GM06990 (cell line): ENCODE results near the gene PHC2.
A peak's percentile ranks its signal among the peaks of the same experiment; 100 is the strongest.

ENCODE experiments used
- DNase-seq: peaks from one replicate; pipeline ENCODE4 v3.0.0-alpha.2; 2011; ENCODE audit not compliant: insufficient read length; ENCODE audit errors: extremely low read depth
- H3K27me3 ChIP-seq: replicated peaks from 2 replicates; pipeline ENCODE4 v1.6.0; 2011; ENCODE audit warnings: low read length; ENCODE audit not compliant: control insufficient read depth, insufficient read depth
- H3K36me3 ChIP-seq: 2 replicates; pipeline ENCODE4 v1.5.1; 2011; ENCODE audit warnings: low read length; ENCODE audit not compliant: control insufficient read depth, insufficient read depth
- H3K4me3 ChIP-seq: replicated peaks from 2 replicates; pipeline ENCODE4 v1.5.1; 2011; ENCODE audit warnings: low read depth, mild to moderate bottlenecking, control low read depth, low read length
- TF ChIP-seq, protein P1 (sequence below): IDR thresholded peaks from 2 replicates; pipeline ENCODE4 v1.5.1; 2011; ENCODE audit warnings: low read length, control low read depth, mild to moderate bottlenecking, inconsistent platforms; ENCODE audit not compliant: insufficient read depth, poor library complexity, severe bottlenecking

Gene PHC2

GRCh38 chr1:33350611-33351280 is 80.1 kb downstream of the PHC2 start:
- Histone ChIP-seq H3K4me3 (peak overlapping the region; percentile 82), H3K36me3 (no peaks in the 10 kb centered on the region), H3K27me3 (no peaks in the 10 kb centered on the region)
- TF ChIP-seq, protein P1, sequence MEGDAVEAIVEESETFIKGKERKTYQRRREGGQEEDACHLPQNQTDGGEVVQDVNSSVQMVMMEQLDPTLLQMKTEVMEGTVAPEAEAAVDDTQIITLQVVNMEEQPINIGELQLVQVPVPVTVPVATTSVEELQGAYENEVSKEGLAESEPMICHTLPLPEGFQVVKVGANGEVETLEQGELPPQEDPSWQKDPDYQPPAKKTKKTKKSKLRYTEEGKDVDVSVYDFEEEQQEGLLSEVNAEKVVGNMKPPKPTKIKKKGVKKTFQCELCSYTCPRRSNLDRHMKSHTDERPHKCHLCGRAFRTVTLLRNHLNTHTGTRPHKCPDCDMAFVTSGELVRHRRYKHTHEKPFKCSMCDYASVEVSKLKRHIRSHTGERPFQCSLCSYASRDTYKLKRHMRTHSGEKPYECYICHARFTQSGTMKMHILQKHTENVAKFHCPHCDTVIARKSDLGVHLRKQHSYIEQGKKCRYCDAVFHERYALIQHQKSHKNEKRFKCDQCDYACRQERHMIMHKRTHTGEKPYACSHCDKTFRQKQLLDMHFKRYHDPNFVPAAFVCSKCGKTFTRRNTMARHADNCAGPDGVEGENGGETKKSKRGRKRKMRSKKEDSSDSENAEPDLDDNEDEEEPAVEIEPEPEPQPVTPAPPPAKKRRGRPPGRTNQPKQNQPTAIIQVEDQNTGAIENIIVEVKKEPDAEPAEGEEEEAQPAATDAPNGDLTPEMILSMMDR: no peak
- DNase-seq: no peak

GRCh38 chr1:33349778-33350610 is 80.9 kb downstream of the PHC2 start:
- Histone ChIP-seq H3K27me3 (no peaks in the 10 kb centered on the region), H3K4me3 (peak overlapping the region; percentile 82), H3K36me3 (no peaks in the 10 kb centered on the region)
- peak; percentile 86 for DNase-seq
- TF ChIP-seq, protein P1: no peak

DNA sequence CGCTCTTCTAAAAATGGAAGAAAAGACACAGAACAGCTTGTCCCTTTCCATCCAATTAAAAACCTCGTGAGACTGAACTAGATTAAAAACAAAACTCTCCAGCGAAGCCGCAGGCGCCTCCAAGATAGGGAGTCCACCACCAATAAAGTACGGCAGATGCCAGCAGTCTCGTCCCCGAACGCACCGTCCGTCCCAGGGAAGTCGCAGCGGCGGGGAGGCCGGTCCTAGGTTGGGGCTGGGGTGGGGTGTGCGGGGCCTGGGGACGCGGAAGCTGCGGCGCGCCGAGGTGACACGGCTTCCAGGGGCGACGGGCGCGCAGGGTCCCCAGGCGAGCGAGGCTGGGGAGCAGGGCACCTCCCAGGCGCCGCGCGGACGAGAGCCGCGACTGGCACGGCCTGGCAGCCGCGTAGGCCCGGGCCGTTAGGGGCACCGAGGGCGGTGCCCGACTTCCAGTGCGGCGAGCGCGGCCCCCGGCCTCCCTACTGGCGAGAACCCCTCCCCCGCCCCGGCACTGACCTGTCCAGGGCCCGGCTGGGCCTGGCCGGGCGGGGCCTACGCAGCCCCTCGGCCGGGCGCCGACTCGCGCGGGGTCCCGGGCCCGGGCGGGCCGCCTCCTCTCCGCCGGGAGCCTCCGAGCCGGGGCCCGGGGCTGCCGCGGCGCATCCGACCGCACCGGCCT is 81.7 kb downstream of the PHC2 start:
- Histone ChIP-seq H3K27me3 (no peaks in the 10 kb centered on the region), H3K4me3 (peak overlapping the region; percentile 74), H3K36me3 (no peaks in the 10 kb centered on the region)
- TF ChIP-seq, protein P1: no peak
- DNase-seq: peak; percentile 66

- TF ChIP-seq, protein P1: no peak
These were observed 82.2 kb downstream of the PHC2 start for GRCh38 chr1:33348676-33349080.

DNA sequence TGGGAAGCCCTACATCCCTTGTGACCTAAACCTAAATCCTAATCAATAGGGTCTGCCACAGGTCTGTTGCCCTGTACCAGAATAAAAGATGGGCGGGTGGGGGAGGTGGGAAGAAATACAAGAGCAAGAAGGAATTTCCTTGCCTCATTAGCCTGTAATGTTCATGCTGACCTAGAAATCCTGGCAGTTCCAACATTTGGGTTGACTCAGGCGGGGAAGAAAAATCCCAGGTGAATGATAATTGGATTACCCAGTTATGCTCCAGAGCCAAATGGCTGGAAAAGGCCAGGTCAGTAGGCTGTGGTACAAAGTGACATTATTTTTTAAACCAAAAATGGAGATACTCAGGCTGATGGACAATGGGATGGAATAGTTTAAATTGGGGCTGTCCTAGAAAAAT is 82.7 kb downstream of the PHC2 start:
- H3K4me3 ChIP-seq: peak overlapping the region; percentile 74
- H3K36me3 ChIP-seq: no peaks in the 10 kb centered on the region
- TF ChIP-seq, protein P1: no peak
- DNase-seq: no peak
- no peaks in the 10 kb centered on the region for H3K27me3 ChIP-seq

More at GRCh38 chr1:33348676-33349080, 82.2 kb downstream of the PHC2 start:
- peak overlapping the region; percentile 74 for H3K4me3 ChIP-seq
- H3K27me3 ChIP-seq: no peaks in the 10 kb centered on the region
- no peak for DNase-seq
- no peaks in the 10 kb centered on the region for H3K36me3 ChIP-seq
